Left hindlimb (tissue), 1 donor: Measurements from ENCODE around the gene PGK1.
"Not testable (repeated sequence)": the region's sequence is repeated elsewhere in the genome, so short reads cannot be mapped to it uniquely, and the experiment has no call there.

Source experiments
- DNase-seq: peaks from one replicate; pipeline ENCODE4 v3.0.0-alpha.2; 2018

The PGK1 gene

GRCh38 chrX:78103623-78104446 is at the start of gene PGK1:
Gene PGK1, plus strand, starts transcription at chrX:78104248. Its CDS starts 93 bp downstream, at chrX:78104341.
- DNase-seq, result peak; percentile 97

GRCh38 chrX:78063687-78064086 is 40.4 kb upstream of the PGK1 start:
- DNase-seq, result no peak

GRCh38 chrX:78064152-78064551 is 39.9 kb upstream of the PGK1 start:
- no peak for DNase-seq

GRCh38 chrX:78064698-78065601 is 39.1 kb upstream of the PGK1 start:
- DNase-seq, result not testable (repeated sequence)

DNA sequence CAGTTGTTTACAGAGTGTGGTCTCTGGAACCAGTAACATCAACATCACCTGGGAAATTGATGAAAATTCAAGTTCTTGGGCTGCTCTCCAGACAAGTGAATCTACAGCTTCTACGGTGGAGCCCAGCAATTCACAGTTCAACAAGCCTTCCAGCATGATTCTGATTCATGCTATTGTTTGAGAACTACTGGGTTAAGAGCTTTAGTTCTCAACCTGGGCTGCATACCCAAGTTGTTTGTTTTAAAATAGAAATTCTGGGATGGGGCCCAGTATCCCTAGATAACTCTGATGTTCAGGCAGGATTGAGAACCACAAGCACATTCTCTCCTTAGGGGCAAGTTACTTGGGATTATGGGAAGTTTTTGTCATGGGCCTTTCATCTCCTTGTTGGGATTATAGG is 37.9 kb upstream of the PGK1 start:
- DNase-seq, result no peak

- no peak for DNase-seq
These were observed 32.7 kb upstream of the PGK1 start for GRCh38 chrX:78071331-78071730.

- not testable (repeated sequence) for DNase-seq
These were observed 30.6 kb upstream of the PGK1 start for GRCh38 chrX:78073147-78074077.

DNA sequence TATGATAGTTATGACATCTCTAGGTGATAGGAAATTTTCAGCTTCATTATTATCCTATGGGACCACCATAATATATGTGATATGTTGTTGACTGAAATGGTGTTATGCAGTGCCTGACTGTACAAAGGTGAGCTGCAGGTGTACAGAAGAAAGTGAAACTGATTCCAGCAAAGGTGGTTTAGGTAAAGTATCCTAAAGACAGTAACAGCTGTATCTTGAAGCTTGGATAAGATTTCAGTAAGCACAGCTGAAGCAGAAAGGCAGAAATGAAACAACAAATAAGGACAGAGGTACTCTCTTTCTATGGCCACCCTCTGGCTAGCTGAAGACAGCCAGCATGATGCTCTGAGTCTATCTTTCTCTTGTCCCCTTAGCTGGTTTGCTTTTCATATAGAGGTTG is 30.0 kb upstream of the PGK1 start:
- no peak for DNase-seq

DNA sequence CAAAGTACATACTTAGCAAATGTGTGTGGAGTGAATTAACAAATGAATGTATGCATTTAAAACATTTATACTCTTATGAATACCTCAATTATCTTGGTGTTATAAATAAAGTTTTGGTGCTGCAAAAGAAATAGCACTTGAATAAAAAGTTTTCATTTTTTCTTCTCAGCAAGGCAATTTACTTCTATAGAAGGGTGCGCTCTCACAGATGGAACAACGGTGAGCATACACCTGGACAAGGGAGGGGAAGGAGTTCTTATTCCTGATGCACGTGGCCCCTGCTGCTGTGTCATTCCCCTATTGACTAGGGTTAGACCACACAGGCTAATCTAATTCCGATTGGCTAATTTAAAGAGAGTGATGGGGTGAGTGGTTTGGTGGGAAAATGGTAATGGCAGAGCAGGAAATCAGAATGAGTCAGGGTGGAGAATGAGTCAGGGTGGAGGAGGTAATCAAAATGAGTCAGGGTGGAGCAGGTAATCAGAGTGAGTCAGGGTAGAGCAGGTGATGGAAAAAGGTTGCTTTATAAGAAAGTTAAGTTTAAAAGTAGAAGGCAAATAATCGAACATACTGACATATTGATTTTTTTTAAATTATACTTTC is 28.2 kb upstream of the PGK1 start:
- no peak for DNase-seq

DNA sequence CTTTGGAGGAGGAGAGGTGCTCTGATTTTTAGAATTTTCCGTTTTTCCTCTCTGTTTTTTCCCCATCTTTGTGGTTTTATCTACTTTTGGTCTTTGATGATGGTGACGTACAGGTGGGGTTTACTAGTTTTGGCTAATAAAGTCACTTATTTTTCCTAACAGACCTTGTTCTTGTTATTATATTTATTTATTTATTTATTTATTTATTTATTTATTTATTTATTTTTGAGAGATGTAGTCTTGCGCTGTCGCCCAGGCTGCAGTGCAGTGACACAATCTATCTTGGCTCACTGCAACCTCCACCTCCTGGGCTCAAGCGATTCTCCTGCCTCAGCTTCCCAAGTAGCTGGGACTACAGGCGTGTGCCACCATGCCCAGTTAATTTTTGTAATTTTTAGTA is 22.6 kb upstream of the PGK1 start:
- DNase-seq, result not testable (repeated sequence)

GRCh38 chrX:78092296-78092695 is 11.8 kb upstream of the PGK1 start:
- no peak for DNase-seq

- DNase-seq, result no peak
These were observed 5.9 kb upstream of the PGK1 start for GRCh38 chrX:78098108-78098507.

DNA sequence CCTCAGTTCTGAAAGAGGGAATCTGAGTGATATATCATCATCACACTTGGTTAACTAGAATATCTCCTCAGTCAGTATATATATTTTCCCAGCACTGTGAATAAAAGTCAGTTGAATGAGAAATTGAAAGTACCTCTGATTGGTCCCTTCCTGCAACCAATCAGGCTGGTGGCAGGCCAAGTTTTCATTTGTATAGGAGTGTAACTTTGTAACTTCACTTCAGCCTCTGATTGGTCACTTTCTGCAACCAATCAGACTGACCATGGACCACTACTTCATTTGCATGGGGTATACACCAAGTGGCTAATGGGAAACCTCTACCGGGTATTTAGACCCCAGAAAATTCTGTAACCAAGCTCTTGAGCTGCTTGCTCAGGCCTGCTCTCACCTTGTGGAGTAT is 2.0 kb upstream of the PGK1 start:
- no peak for DNase-seq

DNA sequence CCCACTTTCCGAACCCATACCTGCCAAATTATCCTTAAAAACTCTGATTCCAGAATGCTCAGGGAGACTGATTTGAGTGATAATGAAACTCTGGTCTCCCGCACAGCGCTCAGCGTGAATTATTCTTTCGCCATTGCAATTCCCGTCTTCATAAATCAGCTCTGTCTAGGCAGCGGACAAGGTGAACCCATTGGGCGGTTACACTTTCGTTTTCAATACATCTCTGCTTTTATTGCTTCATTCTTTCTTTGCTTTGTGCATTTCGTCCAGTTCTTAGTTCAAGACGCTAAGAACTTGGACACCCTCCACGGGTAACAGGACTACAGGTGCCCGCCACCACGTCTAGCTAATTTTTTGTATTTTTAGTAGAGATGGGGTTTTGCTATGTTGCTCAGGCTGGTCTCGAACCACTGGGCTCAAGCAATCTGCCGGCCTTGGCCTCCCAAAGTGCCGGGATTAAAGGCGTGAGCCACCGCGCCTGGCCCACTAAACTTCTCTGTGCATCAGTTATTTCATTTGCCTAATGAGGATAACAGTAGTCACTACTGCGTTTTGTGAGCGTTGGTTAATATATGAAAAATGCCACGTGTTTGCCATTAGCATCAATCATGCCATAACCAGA is 936 bp upstream of the PGK1 start:
- DNase-seq, result no peak

GRCh38 chrX:78104447-78105176 is 564 bp downstream of the PGK1 start:
- peak; percentile 51 for DNase-seq

- no peak for DNase-seq
These were observed 2.0 kb downstream of the PGK1 start for GRCh38 chrX:78105944-78106650.

DNA sequence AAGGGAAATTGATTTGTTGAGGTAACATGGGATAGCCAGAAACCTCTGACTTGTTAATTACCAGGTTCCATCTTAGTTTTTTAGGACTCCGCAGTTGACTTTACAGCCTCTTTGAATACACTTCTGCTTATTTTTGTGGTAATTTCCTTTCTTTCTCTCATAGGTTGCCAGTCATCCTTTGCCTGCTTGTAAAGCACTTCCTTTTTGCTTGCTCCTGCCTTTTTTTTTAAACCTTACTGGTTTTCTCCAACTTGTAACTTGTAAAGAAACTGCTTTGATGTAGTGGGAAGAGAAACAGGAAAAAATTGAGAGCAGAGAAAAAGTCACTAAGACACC is 2.6 kb downstream of the PGK1 start:
- DNase-seq, result no peak

DNA sequence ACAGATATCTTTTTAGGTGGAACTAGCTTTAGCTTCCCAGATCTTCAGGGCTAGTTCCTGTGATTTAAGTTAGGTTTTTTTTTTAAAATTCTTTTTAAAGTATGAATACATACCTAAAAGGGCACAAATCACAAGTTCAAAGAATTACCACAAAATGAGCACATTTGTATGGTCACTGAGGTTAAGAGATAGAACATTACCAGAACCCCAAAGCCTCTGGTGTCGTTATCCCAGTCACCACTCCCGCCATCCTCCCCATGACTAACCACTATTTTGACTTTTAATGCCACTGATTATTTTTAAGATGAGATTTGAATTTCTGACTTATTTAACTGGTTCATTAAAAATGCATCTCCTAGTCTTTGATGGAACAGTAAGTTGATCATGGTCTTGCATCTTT is 5.4 kb downstream of the PGK1 start:
- DNase-seq, result no peak

DNA sequence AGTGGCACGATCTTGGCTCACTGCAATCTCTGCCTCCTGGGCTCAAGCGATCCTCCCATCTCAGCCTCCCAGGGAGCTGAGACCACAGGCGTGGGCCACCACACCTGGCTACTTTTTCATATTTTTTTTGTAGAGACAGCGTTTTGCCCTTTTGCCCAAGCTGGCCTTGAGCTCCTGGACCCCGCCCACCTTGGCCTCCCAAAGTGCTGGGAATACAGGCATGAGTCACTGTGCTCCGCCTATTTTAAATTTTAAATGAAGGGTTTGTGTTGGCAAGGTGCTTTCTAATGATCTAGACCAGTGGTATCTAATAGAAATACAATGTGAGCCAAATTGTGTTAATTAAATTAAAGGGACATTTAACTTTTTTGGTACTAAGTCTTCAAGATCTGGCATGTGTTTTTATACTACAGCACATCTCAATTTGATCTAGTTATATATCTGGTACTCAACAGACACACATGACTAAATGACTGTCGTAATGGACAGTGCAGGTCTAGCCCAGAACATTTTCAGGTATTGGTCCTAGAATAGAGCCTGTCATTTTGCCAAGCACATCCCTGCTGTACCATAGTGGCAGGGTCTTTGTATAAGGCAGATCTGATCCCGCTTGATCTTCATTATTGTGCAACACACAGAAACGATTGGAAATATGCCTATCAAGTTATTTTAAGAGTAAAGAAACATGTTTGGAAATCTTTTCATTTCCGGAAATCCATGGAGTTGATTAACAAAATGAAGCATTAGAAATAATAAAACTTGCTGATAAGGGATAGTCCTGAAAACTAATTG is 7.3 kb downstream of the PGK1 start:
- DNase-seq, result no peak

- no peak for DNase-seq
These were observed 12.3 kb downstream of the PGK1 start for GRCh38 chrX:78116365-78116764.
